Heart left ventricle (tissue), 16 donors: ENCODE results near the gene PRR13. TPM values are rescaled to one million over a fixed set of nuclear protein-coding genes. Genes with fewer than 3 reads are reported as not detected.

ENCODE experiments used
- ATAC-seq, 4 donors: fragments of 200-7000 bp; cut with Tn5 transposase; one replicate each; pipeline ENCODE4 v1.9.1; 2020 to 2022; ENCODE audit warnings: moderate library complexity in 4 of 4, mild to moderate bottlenecking in 3 of 4, moderate number of reproducible peaks in 1 of 4
- DNase-seq, 5 donors: peaks; one replicate each; pipeline ENCODE4 v3.0.0-alpha.2; 2020
- H3K27ac ChIP-seq, 12 donors: fragments of 200-600 bp; sonication (generic) in 4 of 12; one replicate each; pipeline versions ENCODE4 v1.5.0 to v1.8.0; 2016 to 2022; ENCODE audit warnings: mild to moderate bottlenecking in 2 of 12
- H3K27me3 ChIP-seq, 9 donors: fragments of 200-600 bp; sonication (generic) in 2 of 9; one replicate each; pipeline versions ENCODE4 v1.5.1 to v1.8.0; 2016 to 2022; ENCODE audit warnings: mild to moderate bottlenecking in 3 of 9
- H3K36me3 ChIP-seq, 9 donors: fragments of 200-600 bp; sonication (generic) in 2 of 9; one replicate each; pipeline versions ENCODE4 v1.5.0 to v1.8.0; 2018 to 2022; ENCODE audit warnings: mild to moderate bottlenecking in 2 of 9
- H3K4me1 ChIP-seq, 12 donors: fragments of 200-600 bp; sonication (generic) in 4 of 12; one replicate each; pipeline versions ENCODE4 v1.5.0 to v1.8.0; 2016 to 2022; ENCODE audit warnings: mild to moderate bottlenecking in 3 of 12
- H3K4me3 ChIP-seq, 12 donors: fragments of 200-600 bp; sonication (generic) in 4 of 12; one replicate each; pipeline versions ENCODE4 v1.5.0 to v1.8.0; 2017 to 2022; ENCODE audit warnings: mild to moderate bottlenecking in 9 of 12, moderate library complexity in 4 of 12
- H3K9me3 ChIP-seq, 12 donors: fragments of 200-600 bp; sonication (generic) in 4 of 12; one replicate each; pipeline versions ENCODE4 v1.5.0 to v1.8.0; 2016 to 2022; ENCODE audit warnings: mild to moderate bottlenecking in 1 of 12
- POLR2A ChIP-seq, 2 donors: fragments of 450-650 bp; IDR thresholded peaks; one replicate each; pipeline ENCODE4 v1.6.1; 2017; ENCODE audit warnings: antibody characterized with exemption in 2 of 2, mild to moderate bottlenecking in 2 of 2, moderate library complexity in 2 of 2
- WGBS, 4 donors: extraction: QIAGEN DNeasy Blood & Tissue Kit in 2 of 4; methylation state at CpG; one replicate each; pipeline versions ENCODE4 v1.1.5 to v1.1.7; 2013 to 2018; 5-methylcytosine and 5-hydroxymethylcytosine counted together
- intact Hi-C, 10 donors: fragments of 100-400 bp; cut with DNase I; formaldehyde crosslinking; loops; one replicate each; pipeline versions ENCODE4 v1.11.1 to v1.14.2; 2022
- polyA plus RNA-seq, 2 donors: library from polyadenylated mRNA; stranded (reverse); fragments of 200-250 nt; gene quantifications; one replicate each; pipeline ENCODE4 v1.2.3, GENCODE V29; 2013
- total RNA-seq, 9 donors: library from RNA; depleted of rRNA in 2 of 9; stranded (reverse); fragments of >200 nt in 2 of 9; fragmentation: NEBNext Ultra II Directional in 3 of 9; extraction: Animal tissue kit (Norgen Biotek cat#: 25700) in 3 of 9; gene quantifications; one replicate each; pipeline versions ENCODE4 v1.1.0 to v1.2.4, GENCODE V29; 2016 to 2023
- TF ChIP-seq, protein P1 (sequence below), 12 donors: fragments of 200-600 bp; sonication (generic) in 4 of 12; IDR thresholded peaks; one replicate each; pipeline versions ENCODE4 v1.5.0 to v1.8.0; 2018 to 2022; ENCODE audit warnings: antibody characterized with exemption in 12 of 12, mild to moderate bottlenecking in 5 of 12
- donor health status: ischemic (EF 13 %, LVEDD 7.1; RV severe dilation, severe dysfunction).
- donor health status: healthy with polysubstance abuse.
- donor health status: DM: no; HTN: yes; CAD: no.
- donor health status: DM: no; HTN: no; CAD: no.
- donor health status: ischemic (EF 25% LVEDD 6.9; RV normal size, moderate dysfunction).
- donor health status: ischemic (EF 25% LVEDD 5.7; RV mildly dilated, moderate dysfunction).
- donor health status: healthy.
- donor health status: DM: yes; HTN: yes; CAD: no.
- donor health status: ischemic (EF 35%, LVEDD 5.7; RV mildly dilated, moderate dysfunction).
- donor health status: nonischemic (EF 11% LVEDD 7.7; RV severe dilation, severe dysfunction).
- donor health status: DM: yes; HTN: yes; CAD: no.
- donor health status: PGD.
- donor health status: ischemic (EF 29% LVEDD 5.4; RV normal size, mild dysfunction).
- donor health status: nonischemic (EF 23%, LVEDD 6.1; RV moderate dilation, normal function).

Gene PRR13
- total and polyA plus RNA-seq, 11 donors, result 25.7 to 121 (median 53.1) TPM

DNA sequence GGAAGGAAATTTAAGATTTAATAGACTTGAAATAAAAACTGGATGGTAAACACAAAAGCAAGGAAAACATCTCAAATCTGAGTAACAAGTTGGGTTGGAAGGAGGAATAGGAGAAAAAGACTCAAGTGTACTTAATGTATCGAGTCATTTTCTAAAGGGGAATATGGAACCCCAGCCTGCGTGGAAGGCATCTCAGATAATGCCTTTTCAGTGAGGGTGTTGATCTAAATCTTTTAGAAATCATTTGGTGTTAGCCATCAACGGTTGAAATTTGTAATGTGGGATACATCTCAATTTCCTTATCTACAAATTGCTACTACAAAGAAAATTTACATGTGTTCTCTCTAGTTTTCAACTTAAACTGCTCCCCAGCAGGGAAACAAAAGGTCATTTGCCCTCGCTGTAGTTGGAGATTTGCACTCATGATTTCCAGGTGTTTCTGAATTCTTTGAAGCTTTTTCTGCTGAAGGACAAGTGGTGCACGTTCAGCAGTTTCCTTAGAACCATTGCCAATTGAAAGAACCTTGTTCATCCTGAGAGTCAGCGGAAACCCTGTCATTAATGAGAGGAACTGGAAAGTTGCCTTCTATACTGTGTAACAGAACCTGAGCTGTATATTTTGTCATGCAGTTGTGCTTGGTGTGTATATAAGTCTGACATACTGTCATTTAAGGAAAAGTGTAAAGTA, 12.6 kb downstream of the PRR13 start:
- ATAC-seq (no peak), DNase-seq (no peak)
- Histone ChIP-seq H3K4me3 (peak overlapping the region in 8 of 12 donors; percentile 76 to 83 (median 80)), H3K27me3 (no peaks in the 10 kb centered on the region), H3K9me3 (no peaks in the 10 kb centered on the region), H3K36me3 (peaks cover 0 to 58% (median 53%) of the 10 kb centered on the region in 9 donors), H3K4me1 (peaks cover 5 to 42% (median 26%) of the 10 kb centered on the region in 12 donors), H3K27ac (peak overlapping the region in 4 of 12 donors; percentile 5 to 96 (median 56))
- TF ChIP-seq, protein P1, sequence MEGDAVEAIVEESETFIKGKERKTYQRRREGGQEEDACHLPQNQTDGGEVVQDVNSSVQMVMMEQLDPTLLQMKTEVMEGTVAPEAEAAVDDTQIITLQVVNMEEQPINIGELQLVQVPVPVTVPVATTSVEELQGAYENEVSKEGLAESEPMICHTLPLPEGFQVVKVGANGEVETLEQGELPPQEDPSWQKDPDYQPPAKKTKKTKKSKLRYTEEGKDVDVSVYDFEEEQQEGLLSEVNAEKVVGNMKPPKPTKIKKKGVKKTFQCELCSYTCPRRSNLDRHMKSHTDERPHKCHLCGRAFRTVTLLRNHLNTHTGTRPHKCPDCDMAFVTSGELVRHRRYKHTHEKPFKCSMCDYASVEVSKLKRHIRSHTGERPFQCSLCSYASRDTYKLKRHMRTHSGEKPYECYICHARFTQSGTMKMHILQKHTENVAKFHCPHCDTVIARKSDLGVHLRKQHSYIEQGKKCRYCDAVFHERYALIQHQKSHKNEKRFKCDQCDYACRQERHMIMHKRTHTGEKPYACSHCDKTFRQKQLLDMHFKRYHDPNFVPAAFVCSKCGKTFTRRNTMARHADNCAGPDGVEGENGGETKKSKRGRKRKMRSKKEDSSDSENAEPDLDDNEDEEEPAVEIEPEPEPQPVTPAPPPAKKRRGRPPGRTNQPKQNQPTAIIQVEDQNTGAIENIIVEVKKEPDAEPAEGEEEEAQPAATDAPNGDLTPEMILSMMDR (IDR thresholded peaks at IDR 0.05), result no peak
- no peak for TF ChIP-seq POLR2A (IDR thresholded peaks at IDR 0.05)
- 17 to 24% (median 20%) methylated on average over 6 of the region's 6 CpGs for WGBS, 4 donors
- intact Hi-C loops, result loop anchor here in 6 of 10 donors (1.0 to 5.0 kb wide), 5 partner anchors 7 to 55 kb away; partner anchors contain the start of gene TARBP2 (in 4 of the 6)

DNA sequence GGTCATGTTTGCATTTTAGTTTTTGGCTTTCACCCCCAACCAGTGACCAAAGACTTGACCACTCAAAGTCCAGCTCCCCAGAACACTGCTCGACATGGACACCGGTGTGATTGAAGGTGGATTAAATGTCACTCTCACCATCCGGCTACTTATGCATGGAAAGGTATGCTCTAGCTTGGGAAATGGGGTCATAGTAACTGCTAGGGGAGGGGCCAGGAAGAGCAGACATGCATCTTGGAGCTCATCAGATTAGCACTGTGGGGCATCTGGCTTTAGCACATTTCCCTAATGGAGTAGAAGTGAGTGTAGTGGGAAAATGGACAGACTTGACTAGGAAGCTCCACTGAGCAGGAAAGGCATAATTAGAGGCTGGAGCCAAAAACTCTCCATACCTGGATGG, 13.2 kb downstream of the PRR13 start:
- Histone ChIP-seq H3K9me3 (no peaks in the 10 kb centered on the region), H3K27me3 (no peaks in the 10 kb centered on the region), H3K4me3 (peak overlapping the region in 2 of 12 donors; percentile 81 to 83), H3K27ac (peak overlapping the region in 1 of 12 donors; percentile 5), H3K4me1 (peaks cover 5 to 45% (median 26%) of the 10 kb centered on the region in 12 donors), H3K36me3 (peaks cover 0 to 64% (median 58%) of the 10 kb centered on the region in 9 donors)
- ATAC-seq (no peak), DNase-seq (no peak)
- WGBS, 4 donors, result 39 to 48% (median 42%) methylated on average over 3 of the region's 3 CpGs
- no peak for TF ChIP-seq POLR2A (IDR thresholded peaks at IDR 0.05)
- TF ChIP-seq, protein P1 (IDR thresholded peaks at IDR 0.05), result no peak
- intact Hi-C loops, result loop anchor here in 4 of 10 donors (5.0 kb wide), 3 partner anchors 38 to 48 kb away; partner anchors contain the start of genes MAP3K12 (in 1 of the 4) and TARBP2 (in 1 of the 4)

DNA sequence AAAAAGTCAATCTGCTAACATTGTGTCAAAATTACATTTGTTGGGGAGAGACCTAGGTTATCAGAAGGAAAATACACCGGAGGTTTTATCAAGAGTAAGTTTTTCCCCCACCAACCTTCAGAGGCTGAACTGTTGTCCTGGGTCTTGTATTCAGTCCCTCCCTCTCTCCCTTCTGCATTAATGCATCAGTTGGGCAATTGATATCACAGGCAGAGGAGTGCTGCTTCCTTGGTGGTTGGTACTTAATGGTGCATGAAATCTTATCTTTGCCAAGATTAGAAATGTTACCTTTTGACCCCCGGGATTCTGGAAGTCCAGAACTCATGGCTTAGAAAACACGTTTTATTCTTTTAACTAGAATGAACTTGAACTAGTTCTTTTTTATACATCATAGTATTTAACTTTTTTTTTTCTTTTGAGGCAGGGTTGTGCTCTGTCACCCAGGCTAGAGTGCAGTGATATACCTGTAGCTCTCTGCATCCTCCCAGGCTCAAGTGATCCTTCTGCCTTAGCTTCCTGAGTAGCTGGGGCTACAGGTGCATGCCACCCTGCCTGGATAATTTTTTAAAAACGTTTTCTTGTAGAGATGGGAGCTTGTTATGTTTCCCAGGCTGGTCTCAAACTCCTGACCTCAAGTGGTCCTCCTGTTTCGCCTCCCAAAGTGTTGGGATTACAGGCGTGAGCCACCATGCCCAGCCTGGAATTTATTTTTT, 15.3 kb downstream of the PRR13 start:
- 51 to 55% (median 53%) methylated on average over 6 of the region's 6 CpGs for WGBS, 4 donors
- no peak for ATAC-seq
- no peaks in the 10 kb centered on the region for H3K9me3 ChIP-seq

More for the DNA sequence above, 15.3 kb downstream of the PRR13 start:
- peaks cover 5 to 63% (median 37%) of the 10 kb centered on the region in 12 donors for H3K4me1 ChIP-seq
- DNase-seq, result no peak
- peaks cover 2 to 85% (median 79%) of the 10 kb centered on the region in 9 donors for H3K36me3 ChIP-seq
- H3K4me3 ChIP-seq, result no peak overlapping the region
- H3K27me3 ChIP-seq, result no peaks in the 10 kb centered on the region
- intact Hi-C loops, result loop anchor here in 1 of 10 donors (5.0 kb wide), 1 partner anchor 40 kb away; the partner anchor contains the start of gene MAP3K12
- H3K27ac ChIP-seq, result no peak overlapping the region
- TF ChIP-seq, protein P1 (IDR thresholded peaks at IDR 0.05), result no peak
- no peak for TF ChIP-seq POLR2A (IDR thresholded peaks at IDR 0.05)
